Heart left ventricle (tissue), 16 donors: ENCODE data around the gene SCN4B. TPM values are rescaled to one million over a fixed set of nuclear protein-coding genes. Genes with fewer than 3 reads are reported as not detected.

Experiments
- ATAC-seq, 4 donors: fragments of 200-7000 bp; cut with Tn5 transposase; one replicate each; pipeline ENCODE4 v1.9.1; 2020 to 2022; ENCODE audit warnings: moderate library complexity in 4 of 4, mild to moderate bottlenecking in 3 of 4, moderate number of reproducible peaks in 1 of 4
- DNase-seq, 5 donors: peaks; one replicate each; pipeline ENCODE4 v3.0.0-alpha.2; 2020
- H3K27ac ChIP-seq, 12 donors: fragments of 200-600 bp; sonication (generic) in 4 of 12; one replicate each; pipeline versions ENCODE4 v1.5.0 to v1.8.0; 2016 to 2022; ENCODE audit warnings: mild to moderate bottlenecking in 2 of 12
- H3K27me3 ChIP-seq, 9 donors: fragments of 200-600 bp; sonication (generic) in 2 of 9; one replicate each; pipeline versions ENCODE4 v1.5.1 to v1.8.0; 2016 to 2022; ENCODE audit warnings: mild to moderate bottlenecking in 3 of 9
- H3K36me3 ChIP-seq, 9 donors: fragments of 200-600 bp; sonication (generic) in 2 of 9; one replicate each; pipeline versions ENCODE4 v1.5.0 to v1.8.0; 2018 to 2022; ENCODE audit warnings: mild to moderate bottlenecking in 2 of 9
- H3K4me1 ChIP-seq, 12 donors: fragments of 200-600 bp; sonication (generic) in 4 of 12; one replicate each; pipeline versions ENCODE4 v1.5.0 to v1.8.0; 2016 to 2022; ENCODE audit warnings: mild to moderate bottlenecking in 3 of 12
- H3K4me3 ChIP-seq, 12 donors: fragments of 200-600 bp; sonication (generic) in 4 of 12; one replicate each; pipeline versions ENCODE4 v1.5.0 to v1.8.0; 2017 to 2022; ENCODE audit warnings: mild to moderate bottlenecking in 9 of 12, moderate library complexity in 4 of 12
- H3K9me3 ChIP-seq, 12 donors: fragments of 200-600 bp; sonication (generic) in 4 of 12; one replicate each; pipeline versions ENCODE4 v1.5.0 to v1.8.0; 2016 to 2022; ENCODE audit warnings: mild to moderate bottlenecking in 1 of 12
- CTCF ChIP-seq, 12 donors: fragments of 200-600 bp; sonication (generic) in 4 of 12; IDR thresholded peaks; one replicate each; pipeline versions ENCODE4 v1.5.0 to v1.8.0; 2018 to 2022; ENCODE audit warnings: antibody characterized with exemption in 12 of 12, mild to moderate bottlenecking in 5 of 12
- POLR2A ChIP-seq, 2 donors: fragments of 450-650 bp; IDR thresholded peaks; one replicate each; pipeline ENCODE4 v1.6.1; 2017; ENCODE audit warnings: antibody characterized with exemption in 2 of 2, mild to moderate bottlenecking in 2 of 2, moderate library complexity in 2 of 2
- WGBS, 4 donors: extraction: QIAGEN DNeasy Blood & Tissue Kit in 2 of 4; methylation state at CpG; one replicate each; pipeline versions ENCODE4 v1.1.5 to v1.1.7; 2013 to 2018; 5-methylcytosine and 5-hydroxymethylcytosine counted together
- intact Hi-C, 10 donors: fragments of 100-400 bp; cut with DNase I; formaldehyde crosslinking; loops; one replicate each; pipeline versions ENCODE4 v1.11.1 to v1.14.2; 2022
- long read RNA-seq, 3 donors: library from polyadenylated mRNA; unstranded; transcript quantifications; one replicate each; pipeline ENCODE4 v2.0.0, GENCODE V29; 2020 to 2021
- polyA plus RNA-seq, 2 donors: library from polyadenylated mRNA; stranded (reverse); fragments of 200-250 nt; gene quantifications; one replicate each; pipeline ENCODE4 v1.2.3, GENCODE V29; 2013
- total RNA-seq, 9 donors: library from RNA; depleted of rRNA in 2 of 9; stranded (reverse); fragments of >200 nt in 2 of 9; fragmentation: NEBNext Ultra II Directional in 3 of 9; extraction: Animal tissue kit (Norgen Biotek cat#: 25700) in 3 of 9; gene quantifications; one replicate each; pipeline versions ENCODE4 v1.1.0 to v1.2.4, GENCODE V29; 2016 to 2023
- donor health status: ischemic (EF 13 %, LVEDD 7.1; RV severe dilation, severe dysfunction).
- donor health status: healthy with polysubstance abuse.
- donor health status: DM: no; HTN: yes; CAD: no.
- donor health status: DM: no; HTN: no; CAD: no.
- donor health status: ischemic (EF 25% LVEDD 6.9; RV normal size, moderate dysfunction).
- donor health status: ischemic (EF 25% LVEDD 5.7; RV mildly dilated, moderate dysfunction).
- donor health status: healthy.
- donor health status: DM: yes; HTN: yes; CAD: no.
- donor health status: ischemic (EF 35%, LVEDD 5.7; RV mildly dilated, moderate dysfunction).
- donor health status: nonischemic (EF 11% LVEDD 7.7; RV severe dilation, severe dysfunction).
- donor health status: DM: yes; HTN: yes; CAD: no.
- donor health status: PGD.
- donor health status: ischemic (EF 29% LVEDD 5.4; RV normal size, mild dysfunction).
- donor health status: nonischemic (EF 23%, LVEDD 6.1; RV moderate dilation, normal function).

Gene SCN4B, protein sequence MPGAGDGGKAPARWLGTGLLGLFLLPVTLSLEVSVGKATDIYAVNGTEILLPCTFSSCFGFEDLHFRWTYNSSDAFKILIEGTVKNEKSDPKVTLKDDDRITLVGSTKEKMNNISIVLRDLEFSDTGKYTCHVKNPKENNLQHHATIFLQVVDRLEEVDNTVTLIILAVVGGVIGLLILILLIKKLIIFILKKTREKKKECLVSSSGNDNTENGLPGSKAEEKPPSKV
- total RNA-seq (10 to 100 TPM in 6 of 9 donors, 1 to 10 TPM in 3; 2.1 to 16.9 (median 12.7) TPM), polyA plus RNA-seq (1 to 10 TPM; 6.4 to 8.6 TPM)
- long read RNA-seq, donor 1, full-length matches to known transcripts: 3 of 27 reads
- long read RNA-seq, donor 1, partial matches to known transcripts: 2 of 27 reads
- long read RNA-seq, donor 1, other reads (novel, unspliced or antisense): 22 of 27 reads
- long read RNA-seq, donor 2, full-length matches to known transcripts: 2 of 20 reads
- long read RNA-seq, donor 2, partial matches to known transcripts: 3 of 20 reads
- long read RNA-seq, donor 2, other reads (novel, unspliced or antisense): 15 of 20 reads
- long read RNA-seq, donor 3, partial matches to known transcripts: 1 of 26 reads
- long read RNA-seq, donor 3, other reads (novel, unspliced or antisense): 25 of 26 reads

GRCh38 chr11:118152552-118153471 lies at the start of gene SCN4B:
SCN4B (minus strand) TSS chr11:118152823; CDS start chr11:118152673, 150 bp downstream.
- Histone ChIP-seq H3K4me3 (peak within 1 kb of the TSS; percentile 40 to 72 (median 58)), H3K27ac (peak within 1 kb of the TSS in 10 of 12 donors; percentile 30 to 69 (median 62)), H3K36me3 (no peaks in the 10 kb centered on the region), H3K9me3 (no peaks in the 10 kb centered on the region), H3K4me1 (peaks cover 0 to 36% (median 10%) of the 10 kb centered on the region in 12 donors), H3K27me3 (peaks cover 0 to 60% (median 5%) of the 10 kb centered on the region in 9 donors)
- WGBS, 4 donors: 0 to 1% (median 1%) methylated on average over 47 to 88 of the region's 88 CpGs
- no peak for TF ChIP-seq CTCF (IDR thresholded peaks at IDR 0.05)
- no peak for TF ChIP-seq POLR2A (IDR thresholded peaks at IDR 0.05)
- DNase-seq (peak; percentile 74 to 86 (median 81)), ATAC-seq (peak; percentile 22 to 88 (median 78))
- intact Hi-C loops: loop anchor here in 1 of 10 donors (5.0 kb wide), 1 partner anchor 139 kb away; no protein-coding TSS in a partner anchor

DNA sequence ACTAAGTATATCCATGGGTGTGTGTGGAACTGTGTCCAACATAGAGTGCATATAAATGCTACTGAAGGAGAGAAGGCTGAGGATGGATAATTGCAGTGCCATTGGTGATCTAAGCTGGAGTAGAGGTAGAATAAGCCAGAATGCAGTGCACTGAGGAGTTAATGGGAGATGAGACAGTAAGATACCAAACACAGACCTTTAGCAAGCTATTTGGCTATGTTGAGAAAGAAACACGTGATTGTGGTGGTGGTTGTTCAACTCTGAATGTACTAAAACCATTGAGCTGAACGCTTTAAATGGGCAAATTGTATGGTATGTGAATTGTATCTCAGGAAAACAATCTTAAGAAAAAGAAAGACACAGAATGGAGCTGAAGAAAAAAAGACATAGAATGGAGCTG lies 49.3 kb upstream of the SCN4B start:
- no peak for ATAC-seq
- Histone ChIP-seq H3K27me3 (no peaks in the 10 kb centered on the region), H3K9me3 (no peaks in the 10 kb centered on the region), H3K4me3 (no peak overlapping the region), H3K36me3 (peaks cover 0 to 37% (median 0%) of the 10 kb centered on the region in 9 donors), H3K27ac (peak overlapping the region in 1 of 12 donors; percentile 37), H3K4me1 (peaks cover 0 to 75% (median 10%) of the 10 kb centered on the region in 12 donors)
- DNase-seq: no peak
- TF ChIP-seq CTCF (IDR thresholded peaks at IDR 0.05): no peak
- TF ChIP-seq POLR2A (IDR thresholded peaks at IDR 0.05): no peak
- intact Hi-C loops: loop anchor here in 3 of 10 donors (5.0 kb wide), 2 partner anchors 150 to 285 kb away; no protein-coding TSS in a partner anchor
- 88 to 94% (median 93%) methylated on average over 2 of the region's 2 CpGs for WGBS, 4 donors

DNA sequence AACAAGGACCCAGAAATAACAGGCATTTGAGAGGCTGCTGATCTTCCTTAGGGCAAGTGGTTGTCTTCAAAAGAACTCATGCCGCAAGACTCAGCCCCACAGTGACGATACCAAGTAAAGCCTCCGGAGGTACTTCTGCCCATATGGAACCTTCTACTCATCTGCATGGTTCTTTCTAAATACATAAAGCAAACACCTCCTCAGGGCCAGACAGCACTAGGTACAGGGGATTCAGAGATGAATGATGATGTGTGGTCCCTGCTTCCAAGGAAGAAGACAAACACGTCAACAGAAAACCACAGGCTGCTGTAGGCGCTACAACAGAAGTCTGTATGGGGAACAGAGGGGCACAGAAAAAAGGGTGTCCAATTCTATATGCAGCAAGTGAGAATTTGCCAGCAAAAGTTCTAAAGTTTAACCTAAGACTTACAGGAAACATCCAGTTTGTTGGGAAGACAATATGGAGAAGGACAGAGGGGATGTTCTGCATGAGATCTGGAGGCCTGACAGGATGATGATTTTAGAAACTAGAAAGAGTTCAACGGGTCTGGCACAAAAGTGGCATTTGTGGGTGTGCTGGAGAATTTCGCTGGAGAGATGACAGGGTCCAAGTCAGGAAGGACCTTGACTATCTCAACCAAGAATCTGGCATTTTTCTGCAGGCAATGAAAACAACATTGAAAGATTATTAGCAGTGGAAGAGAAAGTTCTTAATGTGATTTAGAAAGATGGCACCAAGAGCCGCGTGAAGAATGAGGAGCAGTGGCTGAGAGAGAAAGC lies 48.5 kb upstream of the SCN4B start:
- H3K27ac ChIP-seq: no peak overlapping the region
- peaks cover 0 to 66% (median 8%) of the 10 kb centered on the region in 12 donors for H3K4me1 ChIP-seq
- peaks cover 0 to 42% (median 0%) of the 10 kb centered on the region in 9 donors for H3K36me3 ChIP-seq
- WGBS, 4 donors: 87 to 91% (median 91%) methylated on average over 9 of the region's 9 CpGs
- TF ChIP-seq CTCF (IDR thresholded peaks at IDR 0.05) (no peak), POLR2A (IDR thresholded peaks at IDR 0.05) (no peak)
- ATAC-seq (no peak), DNase-seq (no peak)
- H3K27me3 ChIP-seq: no peaks in the 10 kb centered on the region
- H3K9me3 ChIP-seq: no peaks in the 10 kb centered on the region
- intact Hi-C loops: loop anchor here in 3 of 10 donors (5.0 kb wide), 2 partner anchors 151 to 286 kb away; no protein-coding TSS in a partner anchor
- H3K4me3 ChIP-seq: no peak overlapping the region
